G401 (cell line): ENCODE measurements around the gene JPH4. TPM values are rescaled to one million over a fixed set of nuclear protein-coding genes. Genes with fewer than 3 reads are reported as not detected.

Experiments
- DNase-seq: peaks from one replicate; pipeline ENCODE4 v3.0.0-alpha.2; 2015; ENCODE audit warnings: low spot score
- in situ Hi-C: cut with HindIII; loops from 2 replicates; pipeline ENCODE4 v1.10.0; 2016; ENCODE audit warnings: low sequenced_read_pairs, mixed read lengths
- total RNA-seq: library from RNA; depleted of rRNA; stranded (reverse); fragments of >200 nt; shearing (Covaris generic); gene quantifications from 2 replicates; pipeline ENCODE4 v1.2.3, GENCODE V29; 2014

Gene JPH4
- total RNA-seq, 1 experiment from 2014 or later, result not detected

DNA sequence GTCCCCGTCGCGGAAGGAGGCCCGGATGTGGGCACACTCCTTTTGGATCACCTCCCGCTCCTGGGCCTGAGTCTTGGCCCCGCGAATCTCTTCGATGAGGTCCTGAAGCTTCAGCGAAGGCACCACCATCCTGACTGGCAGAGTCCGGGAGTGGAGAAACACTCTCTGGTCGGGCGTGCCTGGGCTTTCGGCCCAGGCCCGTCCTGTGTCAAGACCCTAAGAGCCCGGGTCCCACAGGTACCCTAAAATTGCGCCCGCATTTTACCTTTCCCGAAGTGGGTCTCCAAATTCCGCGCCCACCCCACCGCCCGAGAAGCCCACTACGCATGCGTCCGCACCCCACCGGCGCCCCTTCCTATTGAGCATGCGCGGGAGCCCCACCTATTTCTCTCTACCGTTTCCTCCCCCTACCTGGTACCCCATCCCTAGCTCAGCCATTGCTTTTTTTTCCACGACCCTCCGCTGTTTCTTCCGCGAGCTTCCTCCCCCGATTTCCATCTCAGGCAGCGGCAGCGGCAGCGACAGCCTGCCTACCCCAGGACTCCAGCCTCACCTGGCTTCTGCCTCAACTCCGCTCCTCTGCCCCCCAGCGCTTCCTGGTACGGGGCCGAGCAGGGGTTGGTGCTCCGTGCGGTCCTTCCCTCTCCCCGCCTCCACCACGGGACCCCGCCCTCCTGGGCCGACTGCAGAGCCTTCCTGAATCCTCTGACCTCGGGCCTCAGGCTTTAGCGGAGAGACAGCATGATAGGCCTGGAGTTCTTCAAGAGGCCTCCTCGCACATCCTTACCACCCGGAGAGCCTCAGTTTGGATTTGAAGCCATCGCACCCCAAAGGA lies 11.2 kb downstream of the JPH4 start, which contains the start of gene AP1G2:
Gene AP1G2, minus strand, starts transcription at position 606 of the 835 bp plus-strand sequence. Its CDS starts 477 bp downstream, at position 129.
- in situ Hi-C loops, result no loop called here
- DNase-seq, result peak; percentile 75

DNA sequence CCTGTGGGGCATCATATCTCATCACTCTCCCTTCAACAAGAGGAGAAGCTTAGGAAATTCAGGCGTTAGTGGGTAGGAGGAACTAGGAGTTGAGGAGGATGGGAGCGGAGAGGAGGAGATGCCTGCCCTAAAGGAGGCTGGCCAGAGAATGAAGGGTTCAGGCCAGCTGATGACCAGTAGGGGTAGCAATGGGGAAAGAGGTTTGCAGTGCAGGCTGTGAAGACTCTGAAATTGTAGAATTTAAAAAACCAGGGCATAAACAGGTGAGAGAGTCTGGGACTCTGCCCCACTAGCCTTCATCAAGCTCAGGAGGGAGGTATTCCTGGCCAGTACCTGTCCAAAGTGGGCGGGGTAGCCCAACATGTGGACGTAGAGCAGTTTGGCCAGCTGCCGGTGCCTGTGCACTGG lies 11.8 kb downstream of the JPH4 start:
- in situ Hi-C loops, result no loop called here
- peak; percentile 55 for DNase-seq

GRCh38 chr14:23566112-23566777 lies 12.3 kb downstream of the JPH4 start:
- in situ Hi-C loops, result no loop called here
- DNase-seq, result no peak

GRCh38 chr14:23565626-23566025 lies 13.0 kb downstream of the JPH4 start:
- in situ Hi-C loops, result no loop called here
- DNase-seq, result no peak

- no peak for DNase-seq
- in situ Hi-C loops, result no loop called here
Observed at GRCh38 chr14:23564876-23565275, 13.7 kb downstream of the JPH4 start.

DNA sequence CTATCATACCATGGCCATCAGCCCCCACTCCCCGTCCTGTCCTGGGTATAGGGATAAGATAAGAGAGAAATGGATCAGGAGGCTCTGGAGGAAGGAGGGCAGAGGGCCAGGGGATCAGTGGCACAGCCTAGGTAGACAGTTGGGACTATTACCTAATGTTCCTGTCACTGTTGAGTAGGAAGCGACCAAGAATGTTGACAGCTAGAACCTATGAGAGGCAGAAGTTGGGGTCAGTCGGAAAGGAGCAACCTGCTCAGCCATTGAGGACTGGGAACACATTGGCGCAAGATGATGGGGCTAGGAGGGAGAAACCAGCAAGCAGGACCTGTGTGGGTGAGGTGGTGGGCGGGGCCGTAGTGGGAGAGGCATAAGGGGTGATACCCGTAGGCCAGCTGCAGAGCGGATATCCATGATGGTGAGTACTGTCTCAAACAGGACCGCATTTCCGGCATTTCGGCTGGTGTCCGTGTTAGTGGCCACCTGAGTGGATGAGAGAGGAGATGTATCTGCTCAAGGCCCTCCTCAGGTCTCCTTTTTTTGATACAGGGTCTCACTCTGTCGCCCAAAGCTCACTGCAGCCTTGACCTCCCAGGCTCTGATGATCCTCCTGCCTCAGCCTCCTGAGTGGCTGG lies 14.3 kb downstream of the JPH4 start:
- in situ Hi-C loops, result no loop called here
- DNase-seq, result no peak

DNA sequence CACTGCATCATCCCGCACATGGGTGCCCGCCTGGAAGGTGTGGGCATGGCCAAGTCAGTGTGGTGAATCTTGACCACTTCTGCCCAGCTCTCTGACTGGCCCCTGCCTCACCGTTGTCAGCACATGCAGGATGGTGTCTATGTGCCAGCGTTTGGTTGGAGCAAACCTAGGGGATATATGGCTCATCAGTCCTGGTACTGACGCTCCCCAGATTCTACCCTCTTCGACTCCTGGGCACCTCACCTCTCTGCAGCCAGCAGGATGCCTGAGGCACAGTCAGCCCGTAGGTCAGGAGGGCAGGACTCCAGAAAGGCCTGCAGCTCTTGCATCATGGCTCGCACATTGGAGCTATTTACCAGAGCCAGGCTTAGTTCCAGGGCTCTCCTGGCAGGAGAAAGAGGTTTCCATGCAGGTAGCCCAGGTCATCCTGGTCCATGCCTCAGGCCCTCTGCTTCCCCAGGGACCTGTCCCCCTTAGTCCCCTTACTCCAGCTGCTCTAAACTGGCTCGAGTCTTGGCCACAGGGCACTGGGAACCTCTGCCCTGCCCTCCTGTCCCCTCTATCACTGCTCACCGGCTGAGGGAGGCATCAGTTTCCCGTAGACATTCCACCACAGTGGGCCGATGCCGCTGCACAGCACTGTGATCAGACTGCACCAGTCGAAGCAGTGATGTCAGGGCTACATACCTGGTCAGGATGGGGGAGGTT lies 15.0 kb downstream of the JPH4 start:
- no peak for DNase-seq
- in situ Hi-C loops, result no loop called here

- DNase-seq, result peak; percentile 74
- in situ Hi-C loops, result no loop called here
Observed at GRCh38 chr14:23562822-23563472, 15.6 kb downstream of the JPH4 start.

- peak; percentile 70 for DNase-seq
- in situ Hi-C loops, result no loop called here
Observed at GRCh38 chr14:23561873-23562821, 16.4 kb downstream of the JPH4 start.

GRCh38 chr14:23561259-23561658 lies 17.3 kb downstream of the JPH4 start:
- in situ Hi-C loops, result no loop called here
- DNase-seq, result no peak

- DNase-seq, result no peak
- in situ Hi-C loops, result no loop called here
Observed at GRCh38 chr14:23559926-23560520, 18.6 kb downstream of the JPH4 start.

DNA sequence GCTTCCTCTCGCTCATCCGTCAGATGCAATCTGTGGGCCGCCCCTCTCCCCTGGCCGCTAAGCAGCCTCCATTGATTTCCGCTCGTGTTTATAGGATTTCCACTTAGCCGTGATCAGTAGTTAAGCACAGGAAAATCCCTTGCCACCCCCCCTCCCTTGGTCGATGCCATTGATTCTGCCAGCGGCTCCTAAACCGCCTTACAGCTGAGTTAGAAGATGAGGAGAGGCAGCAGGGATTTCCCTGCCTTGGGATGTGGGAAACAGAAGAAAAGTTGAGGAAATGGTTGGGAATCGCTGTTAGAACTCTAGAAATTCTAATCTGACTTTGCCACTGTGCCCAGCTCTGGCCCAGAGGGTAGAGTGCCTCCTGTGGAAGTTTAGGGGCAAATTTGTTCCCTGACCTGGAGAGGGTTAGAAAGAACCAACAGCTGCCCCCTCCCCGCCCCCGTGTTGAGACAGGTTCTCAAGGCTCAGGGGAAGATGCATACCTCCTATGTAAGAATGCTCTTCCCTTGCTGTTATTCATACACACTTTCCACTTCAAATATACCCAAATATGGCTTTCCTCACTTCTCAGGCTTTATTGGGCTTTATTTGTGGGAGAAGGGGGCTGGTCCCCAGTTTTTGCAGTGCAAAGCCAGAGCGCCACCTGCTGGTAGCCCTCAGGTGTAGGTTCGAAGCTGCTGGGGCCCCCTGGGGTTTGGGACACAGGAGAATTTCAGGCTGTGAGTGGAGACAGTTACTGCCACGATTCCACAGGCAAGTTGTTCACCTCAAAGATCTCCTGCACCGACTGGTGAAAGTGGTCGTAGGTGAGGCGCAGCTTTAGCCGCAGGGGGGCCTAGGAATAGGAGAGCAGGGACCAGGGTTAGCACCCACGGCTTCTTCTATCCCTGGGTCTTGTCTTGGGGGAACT lies 19.3 kb downstream of the JPH4 start:
- DNase-seq, result peak; percentile 77
- in situ Hi-C loops, result no loop called here

DNA sequence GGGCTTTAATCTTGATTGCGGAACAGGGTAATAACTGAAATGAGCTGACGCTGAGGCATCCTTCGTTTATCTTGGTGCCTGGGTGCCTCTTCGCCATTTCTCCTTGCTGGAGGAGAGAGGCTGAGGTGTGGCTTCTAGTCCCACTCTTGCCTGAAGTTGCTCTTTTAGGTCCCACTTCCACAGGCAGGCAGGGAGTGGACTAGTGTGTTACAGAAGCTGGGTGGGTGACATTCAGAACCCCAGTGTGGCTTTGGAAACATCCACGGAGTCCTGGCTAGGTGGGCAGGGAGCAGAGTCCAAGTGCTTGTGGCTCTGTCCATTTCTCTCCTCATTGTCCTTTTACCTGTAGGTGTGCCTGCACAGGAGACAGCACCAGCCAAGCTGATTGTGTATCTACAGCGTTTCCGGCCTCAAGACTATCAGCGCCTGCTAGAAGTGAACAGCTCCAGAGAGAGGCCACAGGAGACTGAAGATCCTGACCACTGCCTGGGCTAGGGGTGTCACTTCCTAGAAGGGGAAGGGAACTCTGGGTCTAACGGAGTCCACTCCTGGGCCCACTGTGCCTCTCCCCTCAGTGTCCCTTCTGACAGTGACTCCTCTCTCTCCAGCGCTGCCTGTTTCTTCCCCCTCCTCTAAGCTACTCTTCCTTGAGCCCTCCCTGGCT lies 20.1 kb downstream of the JPH4 start:
- in situ Hi-C loops, result no loop called here
- DNase-seq, result no peak

DNA sequence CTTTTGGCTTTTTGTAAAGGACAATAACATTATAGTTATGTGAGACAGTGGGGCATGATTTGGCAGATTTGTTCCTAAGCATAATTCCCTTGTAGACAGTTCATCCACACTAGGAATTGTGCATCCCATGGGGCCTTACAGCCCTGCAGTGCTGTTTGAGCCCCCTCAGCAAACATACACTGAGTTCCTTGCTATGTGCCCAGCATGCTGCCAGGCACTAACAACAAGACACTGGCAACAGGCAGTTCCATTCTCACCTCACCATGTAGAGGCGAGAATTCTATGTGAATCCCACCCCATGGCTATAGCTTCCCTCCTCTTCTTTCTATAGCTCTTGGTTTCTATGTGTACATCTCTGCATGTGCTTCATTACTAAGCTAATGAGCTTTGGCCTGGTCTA lies 20.6 kb downstream of the JPH4 start:
- DNase-seq, result no peak
- in situ Hi-C loops, result no loop called here

DNA sequence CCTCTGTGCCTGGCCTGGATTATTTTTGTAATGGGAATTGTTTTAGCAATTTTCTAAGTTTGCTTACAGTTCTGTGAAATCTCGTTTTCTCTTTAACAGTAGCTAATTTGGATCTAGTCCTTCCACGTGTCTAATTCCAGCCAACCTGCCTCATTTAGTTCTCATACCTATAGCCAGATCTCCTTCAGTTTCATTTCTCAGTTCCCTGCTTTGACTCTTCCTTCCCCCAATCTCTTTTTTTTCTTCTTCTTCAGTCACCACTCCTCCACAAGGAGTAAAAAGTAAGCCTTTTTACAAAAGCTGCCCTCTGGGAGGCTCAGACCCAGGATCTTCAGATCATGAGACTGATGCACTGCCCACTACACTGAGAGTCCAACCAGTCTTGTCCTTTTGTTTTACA lies 21.1 kb downstream of the JPH4 start:
- DNase-seq, result no peak
- in situ Hi-C loops, result no loop called here
